Sigmoid colon (tissue), 7 donors: ENCODE results near the gene EVL. TPM values are rescaled to one million over a fixed set of nuclear protein-coding genes. Genes with fewer than 3 reads are reported as not detected.
"Not testable (repeated sequence)": the region's sequence is repeated elsewhere in the genome, so short reads cannot be mapped to it uniquely, and the experiment has no call there.

ENCODE experiments used
- DNase-seq: peaks from one replicate; pipeline ENCODE4 v3.0.0-alpha.2; 2019
- H3K27ac ChIP-seq, 4 donors: fragments of 200-600 bp; sonication (generic); one replicate each; pipeline ENCODE4 v1.5.1; 2016 to 2019; ENCODE audit warnings: mild to moderate bottlenecking in 1 of 4
- H3K27me3 ChIP-seq, 3 donors: fragments of 200-600 bp; sonication (generic); one replicate each; pipeline ENCODE4 v1.5.1; 2019; ENCODE audit warnings: mild to moderate bottlenecking in 1 of 3
- H3K36me3 ChIP-seq, 4 donors: fragments of 200-600 bp; sonication (generic); one replicate each; pipeline ENCODE4 v1.5.1; 2016 to 2019
- H3K4me1 ChIP-seq, 4 donors: fragments of 200-600 bp; sonication (generic); one replicate each; pipeline ENCODE4 v1.5.1; 2017 to 2019
- H3K4me3 ChIP-seq, 4 donors: fragments of 200-600 bp; sonication (generic); one replicate each; pipeline ENCODE4 v1.5.1; 2017 to 2019; ENCODE audit warnings: mild to moderate bottlenecking in 2 of 4, moderate library complexity in 1 of 4
- H3K9me3 ChIP-seq, 4 donors: fragments of 200-600 bp in 3 of 4; sonication (generic) in 3 of 4; one replicate each; pipeline versions ENCODE4 v1.5.1 to v1.6.1; 2013 to 2019
- CTCF ChIP-seq, 4 experiments: fragments of 450-650 bp in 3 of 4; fragments of 200-600 bp in 1 of 4; IDR thresholded peaks; one replicate each; pipeline ENCODE4 v1.5.1; 2016 to 2019; ENCODE audit warnings: antibody characterized with exemption in 4 of 4, mild to moderate bottlenecking in 3 of 4, moderate library complexity in 2 of 4
- EP300 ChIP-seq, 4 donors: sonication (generic); formaldehyde crosslinking; IDR thresholded peaks; one replicate each; pipeline ENCODE4 v1.6.1; 2017; ENCODE audit warnings: antibody characterized with exemption in 4 of 4
- POLR2A ChIP-seq, 2 donors: fragments of 450-650 bp; IDR thresholded peaks; one replicate each; pipeline ENCODE4 v1.6.1; 2016; ENCODE audit warnings: antibody characterized with exemption in 2 of 2, mild to moderate bottlenecking in 2 of 2, moderate library complexity in 2 of 2
- POLR2AphosphoS5 ChIP-seq, 4 donors: sonication (generic); formaldehyde crosslinking; IDR thresholded peaks; one replicate each; pipeline ENCODE4 v1.6.1; 2017; ENCODE audit warnings: antibody characterized with exemption in 4 of 4
- WGBS, 2 donors: extraction: QIAGEN DNeasy Blood & Tissue Kit; methylation state at CpG; one replicate each; pipeline ENCODE4 v1.1.7; 2013; 5-methylcytosine and 5-hydroxymethylcytosine counted together
- intact Hi-C: fragments of 100-400 bp; cut with DNase I; formaldehyde crosslinking; loops from one replicate; pipeline ENCODE4 v1.15.1; 2023
- polyA plus RNA-seq, 3 donors: library from polyadenylated mRNA; stranded (reverse); fragments of 200-250 nt; gene quantifications; one replicate each; pipeline ENCODE4 v1.2.3, GENCODE V29; 2013
- total RNA-seq, 4 donors: library from RNA; depleted of rRNA; stranded (reverse); fragments of >200 nt; gene quantifications; one replicate each; pipeline ENCODE4 v1.1.0, GENCODE V29; 2016
- donor health status: healthy with polysubstance abuse.
- donor health status: Bipolar disorder and iron deficiency.
- donor health status: healthy.

Gene EVL
- total and polyA plus RNA-seq, 7 donors = 6.5 to 100 (median 27.5) TPM

GRCh38 chr14:100063314-100063941 is 1.8 kb upstream of the EVL start:
- H3K27ac ChIP-seq = no peak overlapping the region
- no peak for TF ChIP-seq POLR2A (IDR thresholded peaks at IDR 0.05)
- no peak for TF ChIP-seq EP300 (IDR thresholded peaks at IDR 0.05)
- TF ChIP-seq CTCF (IDR thresholded peaks at IDR 0.05) = no peak
- TF ChIP-seq POLR2AphosphoS5 (IDR thresholded peaks at IDR 0.05) = no peak
- H3K27me3 ChIP-seq = no peaks in the 10 kb centered on the region

GRCh38 chr14:100064335-100065092 is 708 bp upstream of the EVL start:
- H3K27me3 ChIP-seq, DNase-seq, H3K36me3 ChIP-seq, H3K9me3 ChIP-seq, H3K4me3 ChIP-seq, intact Hi-C loops, H3K4me1 ChIP-seq: not testable (repeated sequence)
- H3K27ac ChIP-seq = peak overlapping the region in 2 of 4 donors; percentile 26 to 38
- WGBS, 2 donors = 69 to 74% methylated on average over 12 of the region's 12 CpGs

More at GRCh38 chr14:100063314-100063941, 1.8 kb upstream of the EVL start:
- Histone ChIP-seq H3K9me3 (no peaks in the 10 kb centered on the region), H3K4me3 (no peak overlapping the region), H3K4me1 (peaks cover 0 to 6% (median 0%) of the 10 kb centered on the region in 4 donors), H3K36me3 (no peaks in the 10 kb centered on the region)
- DNase-seq = no peak
- WGBS, 2 donors = 73 to 74% methylated on average over 6 of the region's 6 CpGs
- intact Hi-C loops = no loop called here

- Histone ChIP-seq H3K36me3 (no peaks in the 10 kb centered on the region), H3K27ac (peak overlapping the region in 3 of 4 donors; percentile 5 to 38 (median 26)), H3K4me3 (no peak overlapping the region), H3K27me3 (no peaks in the 10 kb centered on the region), H3K4me1 (no peaks in the 10 kb centered on the region), H3K9me3 (no peaks in the 10 kb centered on the region)
- WGBS, 2 donors = 44 to 78% methylated on average over 10 of the region's 10 CpGs
- no peak for DNase-seq
- TF ChIP-seq EP300 (IDR thresholded peaks at IDR 0.05) (no peak), POLR2A (IDR thresholded peaks at IDR 0.05) (no peak), POLR2AphosphoS5 (IDR thresholded peaks at IDR 0.05) (no peak), CTCF (IDR thresholded peaks at IDR 0.05) (no peak)
- intact Hi-C loops = no loop called here
These were observed 836 bp downstream of the EVL start for GRCh38 chr14:100065942-100066574.

- Histone ChIP-seq H3K27ac (no peak overlapping the region), H3K9me3 (no peaks in the 10 kb centered on the region), H3K4me1 (no peaks in the 10 kb centered on the region), H3K36me3 (no peaks in the 10 kb centered on the region), H3K27me3 (no peaks in the 10 kb centered on the region), H3K4me3 (no peak overlapping the region)
- TF ChIP-seq EP300 (IDR thresholded peaks at IDR 0.05) (no peak), CTCF (IDR thresholded peaks at IDR 0.05) (no peak), POLR2A (IDR thresholded peaks at IDR 0.05) (no peak), POLR2AphosphoS5 (IDR thresholded peaks at IDR 0.05) (no peak)
- no peak for DNase-seq
- WGBS, 2 donors = 51 to 74% methylated on average over 10 of the region's 10 CpGs
- intact Hi-C loops = no loop called here
These were observed 1.7 kb downstream of the EVL start for GRCh38 chr14:100066962-100067361.

- WGBS, 2 donors = 48 to 55% methylated on average over 6 of the region's 6 CpGs
- TF ChIP-seq POLR2A (IDR thresholded peaks at IDR 0.05) = no peak
- TF ChIP-seq EP300 (IDR thresholded peaks at IDR 0.05) = no peak
- no peaks in the 10 kb centered on the region for H3K36me3 ChIP-seq
- H3K27me3 ChIP-seq = no peaks in the 10 kb centered on the region
- no peaks in the 10 kb centered on the region for H3K4me1 ChIP-seq
- no peak for DNase-seq
- H3K4me3 ChIP-seq = no peak overlapping the region
- no peak overlapping the region for H3K27ac ChIP-seq
- intact Hi-C loops = no loop called here
- H3K9me3 ChIP-seq = no peaks in the 10 kb centered on the region
These were observed 2.3 kb downstream of the EVL start for GRCh38 chr14:100067481-100067880.
